Mononuclear cell (primary cell): ENCODE data around the gene ZNF691. TPM values are rescaled to one million over a fixed set of nuclear protein-coding genes. Genes with fewer than 3 reads are reported as not detected.
"Not testable (repeated sequence)": the region's sequence is repeated elsewhere in the genome, so short reads cannot be mapped to it uniquely, and the experiment has no call there.

ENCODE experiments used
- H3K27me3 ChIP-seq: 2 replicates; pipeline ENCODE4 v1.6.0; 2011; ENCODE audit warnings: low read length, control low read depth; ENCODE audit not compliant: insufficient read depth
- H3K4me1 ChIP-seq: 2 replicates; pipeline ENCODE4 v1.5.1; 2011; ENCODE audit warnings: mild to moderate bottlenecking, low read length, control low read depth; ENCODE audit not compliant: insufficient read depth
- H3K4me3 ChIP-seq: 2 replicates; pipeline ENCODE4 v1.5.1; 2011; ENCODE audit warnings: mild to moderate bottlenecking, low read length, moderate library complexity
- H3K9me3 ChIP-seq: 2 replicates; pipeline ENCODE4 v1.5.1; 2011; ENCODE audit warnings: low read depth, mild to moderate bottlenecking, control low read depth, low read length
- total RNA-seq: library from RNA; depleted of rRNA; stranded (reverse); fragments of >200 nt; gene quantifications from one replicate; pipeline ENCODE4 v1.2.3, GENCODE V29; 2012

ZNF691 gene
- total RNA-seq, 1 donor: 1.6 TPM

GRCh38 chr1:42845193-42845592 lies 1.2 kb upstream of the ZNF691 start:
- H3K4me1 ChIP-seq: peaks cover 23% of the 10 kb centered on the region
- H3K9me3 ChIP-seq: no peaks in the 10 kb centered on the region
- H3K27me3 ChIP-seq: no peaks in the 10 kb centered on the region
- no peak overlapping the region for H3K4me3 ChIP-seq

- Histone ChIP-seq H3K4me3 (peak overlapping the region; percentile 85), H3K9me3 (no peaks in the 10 kb centered on the region), H3K27me3 (no peaks in the 10 kb centered on the region), H3K4me1 (peaks cover 23% of the 10 kb centered on the region)
Measured at GRCh38 chr1:42845866-42846256, 552 bp upstream of the ZNF691 start.

DNA sequence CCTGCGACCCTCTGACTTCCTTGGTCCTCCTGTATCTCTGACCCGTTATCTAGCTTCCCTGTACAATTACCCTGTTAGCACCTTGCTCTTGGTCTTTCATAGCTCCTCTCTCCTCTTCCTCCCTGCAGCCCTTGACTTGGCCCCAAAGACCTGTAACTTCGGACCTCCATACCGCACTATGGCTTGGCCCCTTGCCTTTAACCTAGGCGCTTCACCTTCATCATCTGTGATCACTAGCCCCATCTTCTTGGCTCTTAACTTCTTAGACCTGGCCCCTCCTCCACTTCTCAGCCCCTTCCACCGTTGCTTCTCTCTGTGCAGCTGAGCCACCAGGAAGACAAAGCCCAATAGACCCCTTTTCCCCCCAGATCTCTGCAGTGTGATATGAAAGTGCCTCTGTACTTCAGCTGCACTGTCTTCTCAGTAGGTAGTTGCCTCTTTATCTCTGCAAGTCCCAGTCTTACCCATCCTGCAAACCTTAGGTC lies 740 bp downstream of the ZNF691 start:
- Histone ChIP-seq H3K4me3 (peak overlapping the region; percentile 85), H3K9me3 (no peaks in the 10 kb centered on the region), H3K4me1 (peaks cover 23% of the 10 kb centered on the region), H3K27me3 (no peaks in the 10 kb centered on the region)

DNA sequence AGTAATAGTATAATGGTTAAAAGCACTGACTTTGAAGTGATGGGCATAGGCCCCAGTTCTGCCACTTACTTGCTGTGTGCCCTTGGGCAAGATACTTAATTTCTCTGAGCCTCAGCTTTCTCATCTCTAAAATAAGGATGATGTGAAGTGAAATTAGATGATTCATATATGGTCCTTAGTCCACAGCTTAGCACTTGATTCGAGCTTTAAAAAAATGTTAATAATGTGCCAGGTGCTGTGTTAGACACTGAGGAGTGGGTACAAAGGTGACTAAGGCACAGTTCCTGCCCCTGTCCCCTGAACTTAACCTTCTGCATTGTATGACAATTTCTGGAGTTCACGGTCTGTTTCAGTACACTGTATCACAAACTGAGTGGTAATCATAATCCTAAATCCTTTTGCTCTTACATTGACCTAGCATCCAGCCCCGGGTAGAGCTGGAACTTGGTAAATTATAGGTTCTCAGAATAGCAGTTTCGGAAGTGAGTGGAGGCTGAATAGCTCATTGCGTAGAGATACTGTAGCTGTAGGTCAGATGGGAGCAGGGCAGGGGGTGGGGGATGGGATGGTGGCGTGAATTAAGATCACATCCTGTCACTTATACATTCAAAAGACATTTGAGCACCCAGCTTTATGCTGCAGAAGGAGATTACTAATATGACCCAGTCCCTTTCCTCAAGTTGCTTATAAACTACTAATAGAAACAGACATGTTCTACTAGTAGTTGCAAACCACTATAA lies 1.5 kb downstream of the ZNF691 start:
- Histone ChIP-seq H3K27me3 (no peaks in the 10 kb centered on the region), H3K4me1 (peaks cover 23% of the 10 kb centered on the region), H3K9me3 (no peaks in the 10 kb centered on the region), H3K4me3 (no peak overlapping the region)

GRCh38 chr1:42848823-42849537 lies 2.6 kb downstream of the ZNF691 start:
- no peaks in the 10 kb centered on the region for H3K9me3 ChIP-seq
- H3K27me3 ChIP-seq: no peaks in the 10 kb centered on the region
- no peak overlapping the region for H3K4me3 ChIP-seq
- H3K4me1 ChIP-seq: peaks cover 23% of the 10 kb centered on the region

DNA sequence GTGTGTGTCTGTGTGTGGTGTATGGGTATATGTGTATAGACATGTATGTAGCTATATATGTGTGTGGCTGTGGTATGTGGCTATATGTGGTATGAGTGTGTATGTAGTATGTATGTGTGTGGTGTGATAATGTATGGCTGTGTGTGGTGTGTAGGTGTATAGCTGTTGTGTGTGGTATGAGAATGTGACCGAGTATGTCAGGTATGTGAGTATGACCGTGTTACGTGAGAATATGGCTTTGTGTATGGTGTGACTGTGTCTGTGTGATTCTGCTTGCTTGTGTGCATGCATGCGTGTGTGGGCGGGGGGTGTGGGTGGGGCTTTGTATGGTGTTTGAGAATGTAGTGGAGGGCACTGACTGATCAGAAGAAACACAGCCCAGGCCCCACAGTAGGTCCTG lies 3.5 kb downstream of the ZNF691 start:
- Histone ChIP-seq H3K9me3 (no peaks in the 10 kb centered on the region), H3K27me3 (no peaks in the 10 kb centered on the region), H3K4me1 (peaks cover 23% of the 10 kb centered on the region), H3K4me3 (no peak overlapping the region)

GRCh38 chr1:42851420-42851819 lies 5.0 kb downstream of the ZNF691 start:
- Histone ChIP-seq H3K4me1 (peaks cover 17% of the 10 kb centered on the region), H3K27me3 (no peaks in the 10 kb centered on the region), H3K4me3 (no peak overlapping the region), H3K9me3 (no peaks in the 10 kb centered on the region)

- H3K27me3 ChIP-seq: no peaks in the 10 kb centered on the region
- no peak overlapping the region for H3K4me3 ChIP-seq
- no peaks in the 10 kb centered on the region for H3K9me3 ChIP-seq
- peaks cover 13% of the 10 kb centered on the region for H3K4me1 ChIP-seq
Measured at GRCh38 chr1:42851960-42852607, 5.7 kb downstream of the ZNF691 start.

GRCh38 chr1:42852608-42852980 lies 6.2 kb downstream of the ZNF691 start:
- Histone ChIP-seq H3K9me3 (no peaks in the 10 kb centered on the region), H3K4me3 (no peak overlapping the region), H3K4me1 (peaks cover 8% of the 10 kb centered on the region), H3K27me3 (no peaks in the 10 kb centered on the region)

GRCh38 chr1:42853116-42853884 lies 6.9 kb downstream of the ZNF691 start:
- Histone ChIP-seq H3K27me3 (no peaks in the 10 kb centered on the region), H3K4me3 (no peak overlapping the region), H3K9me3 (no peaks in the 10 kb centered on the region), H3K4me1 (peaks cover 1% of the 10 kb centered on the region)

DNA sequence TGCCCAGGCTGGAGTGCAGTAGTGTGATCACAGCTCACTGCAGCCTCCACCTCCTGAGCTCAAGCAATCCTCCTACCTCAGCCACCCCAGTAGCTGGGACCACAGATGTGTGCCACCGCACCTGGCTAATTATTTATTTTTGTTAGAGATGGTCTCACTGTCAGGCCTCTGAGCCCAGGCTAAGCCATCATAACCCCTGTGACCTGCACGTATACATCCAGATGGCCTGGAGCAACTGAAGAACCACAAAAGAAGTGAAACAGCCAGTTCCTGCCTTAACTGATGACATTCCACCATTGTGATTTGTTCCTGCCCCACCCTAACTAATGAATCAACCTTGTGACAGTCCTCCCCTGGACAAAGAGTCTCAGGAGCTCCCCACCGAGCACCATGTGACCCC lies 10.1 kb downstream of the ZNF691 start:
- H3K4me3 ChIP-seq, H3K4me1 ChIP-seq: not testable (repeated sequence)
- peaks cover 15% of the 10 kb centered on the region for H3K27me3 ChIP-seq
- peaks cover 11% of the 10 kb centered on the region for H3K9me3 ChIP-seq

DNA sequence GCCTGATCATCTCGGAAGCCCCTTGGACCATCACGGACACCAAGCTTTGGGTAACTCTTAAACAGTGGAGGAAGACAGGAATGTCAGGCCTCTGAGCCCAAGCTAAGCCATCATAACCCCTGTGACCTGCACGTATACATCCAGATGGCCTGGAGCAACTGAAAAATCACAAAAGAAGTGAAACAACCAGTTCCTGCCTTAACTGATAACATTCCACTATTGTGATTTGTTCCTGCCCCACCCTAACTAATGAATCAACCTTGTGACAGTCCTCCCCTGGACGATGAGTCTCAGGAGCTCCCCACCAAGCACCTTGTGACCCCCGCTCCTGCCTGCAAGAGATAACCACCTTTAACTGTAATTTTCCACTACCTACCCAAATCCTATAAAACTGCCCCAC lies 13.0 kb downstream of the ZNF691 start:
- not testable (repeated sequence) for H3K4me3 ChIP-seq, H3K4me1 ChIP-seq
- H3K9me3 ChIP-seq: peaks cover 11% of the 10 kb centered on the region
- peaks cover 17% of the 10 kb centered on the region for H3K27me3 ChIP-seq

- Histone ChIP-seq H3K4me1 (no peaks in the 10 kb centered on the region), H3K4me3 (no peak overlapping the region), H3K27me3 (peaks cover 17% of the 10 kb centered on the region), H3K9me3 (peaks cover 11% of the 10 kb centered on the region)
Measured at GRCh38 chr1:42860339-42861013, 14.1 kb downstream of the ZNF691 start.

DNA sequence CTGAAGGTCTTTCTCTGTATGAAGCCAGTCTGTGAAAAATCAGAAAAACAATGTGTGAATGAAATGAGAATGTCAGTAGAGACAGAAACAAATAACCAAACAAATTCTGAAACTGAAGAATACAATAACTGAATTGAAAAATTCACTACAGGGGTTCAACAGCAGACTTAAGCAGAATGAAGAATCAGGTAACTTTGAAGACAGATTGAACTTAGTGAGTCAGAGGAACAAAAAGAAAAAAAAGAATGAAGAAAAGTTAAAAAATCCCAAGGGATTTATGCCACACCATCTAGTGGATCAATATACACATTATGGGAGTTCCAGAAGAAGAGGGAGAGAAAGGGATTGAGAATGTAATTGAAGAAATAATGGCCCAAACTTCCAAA lies 14.6 kb downstream of the ZNF691 start:
- Histone ChIP-seq H3K27me3 (peaks cover 17% of the 10 kb centered on the region), H3K4me3 (no peak overlapping the region), H3K4me1 (no peaks in the 10 kb centered on the region), H3K9me3 (peaks cover 11% of the 10 kb centered on the region)
